OCI-LY1 (cell line): Measurements from ENCODE around the gene NUMA1.

ENCODE experiments used
- H2AFZ ChIP-seq: fragments of 200-600 bp; sonication (generic), shearing (Covaris generic); 2 replicates; pipeline ENCODE4 v1.6.0; 2014; ENCODE audit warnings: antibody characterized with exemption, mild to moderate bottlenecking, low read length
- H3F3A ChIP-seq: fragments of 200-600 bp; sonication (generic), shearing (Covaris generic); 2 replicates; pipeline ENCODE4 v1.6.0; 2014; ENCODE audit warnings: mild to moderate bottlenecking, antibody characterized with exemption, low read length, moderate library complexity; ENCODE audit not compliant: insufficient read depth
- H3K27ac ChIP-seq: fragments of 200-600 bp; sonication (generic); 2 replicates; pipeline ENCODE4 v1.5.1; 2014; ENCODE audit warnings: low read length, mixed run types, mild to moderate bottlenecking, low read depth; ENCODE audit not compliant: poor library complexity, severe bottlenecking
- H3K27me3 ChIP-seq: fragments of 200-600 bp; sonication (generic); 2 replicates; pipeline ENCODE4 v1.6.0; 2014; ENCODE audit warnings: antibody characterized with exemption, mild to moderate bottlenecking, low read length, moderate library complexity; ENCODE audit not compliant: insufficient read depth
- H3K36me3 ChIP-seq: fragments of 200-600 bp; sonication (generic); 2 replicates; pipeline ENCODE4 v1.6.1; 2014; ENCODE audit warnings: mild to moderate bottlenecking, antibody characterized with exemption, low read length, moderate library complexity, mixed read lengths; ENCODE audit not compliant: insufficient read depth
- H3K4me1 ChIP-seq: fragments of 200-600 bp; sonication (generic); 2 replicates; pipeline ENCODE4 v1.5.1; 2014; ENCODE audit warnings: mild to moderate bottlenecking, low read length, moderate library complexity; ENCODE audit not compliant: insufficient read depth, severe bottlenecking
- H3K4me2 ChIP-seq: fragments of 200-600 bp; sonication (generic), shearing (Covaris generic); 2 replicates; pipeline ENCODE4 v1.6.1; 2014; ENCODE audit warnings: low read length
- H3K4me3 ChIP-seq: fragments of 200-600 bp; sonication (generic); 2 replicates; pipeline ENCODE4 v1.5.1; 2014; ENCODE audit warnings: low read length, low read depth, mild to moderate bottlenecking, mixed read lengths; ENCODE audit not compliant: poor library complexity, severe bottlenecking
- H3K79me2 ChIP-seq: fragments of 200-600 bp; shearing (Covaris generic); 2 replicates; pipeline ENCODE4 v1.6.1; 2016; ENCODE audit warnings: mixed run types, low read length, mixed read lengths; ENCODE audit not compliant: insufficient read depth
- H3K9ac ChIP-seq: fragments of 200-600 bp; sonication (generic), shearing (Covaris generic); 2 replicates; pipeline ENCODE4 v1.6.1; 2014; ENCODE audit warnings: mild to moderate bottlenecking, low read length, mixed read lengths
- H3K9me2 ChIP-seq: fragments of 200-600 bp; sonication (generic), shearing (Covaris generic); 2 replicates; pipeline ENCODE4 v1.6.1; 2014; ENCODE audit warnings: low read depth, mild to moderate bottlenecking, low read length, mixed read lengths
- H3K9me3 ChIP-seq: fragments of 200-600 bp; shearing (Covaris generic); 2 replicates; pipeline ENCODE4 v1.6.1; 2014; ENCODE audit warnings: low read length, mixed read lengths
- H4K20me1 ChIP-seq: fragments of 200-600 bp; sonication (generic), shearing (Covaris generic); 2 replicates; pipeline ENCODE4 v1.6.0; 2016; ENCODE audit warnings: mild to moderate bottlenecking, low read length; ENCODE audit not compliant: insufficient read depth
- EZH2 ChIP-seq: fragments of 200-600 bp; sonication (generic), shearing (Covaris generic); IDR thresholded peaks from 2 replicates; pipeline ENCODE4 v1.8.0; 2017; ENCODE audit warnings: borderline replicate concordance, mixed run types, mild to moderate bottlenecking, antibody characterized with exemption, low read length, moderate library complexity, mixed read lengths
- TF ChIP-seq, protein P1 (sequence below): fragments of 200-600 bp; sonication (generic), shearing (Covaris generic); IDR thresholded peaks from 2 replicates; pipeline ENCODE4 v1.5.1; 2017; ENCODE audit warnings: mild to moderate bottlenecking, antibody characterized with exemption, low read length, moderate library complexity, mixed read lengths

NUMA1 gene

GRCh38 chr11:71971680-71972079 is 108.7 kb downstream of the NUMA1 start:
- Histone ChIP-seq H3K27me3 (no peaks in the 10 kb centered on the region), H3K4me1 (no peaks in the 10 kb centered on the region)

GRCh38 chr11:71964641-71965040 is 115.7 kb downstream of the NUMA1 start:
- H3K9ac ChIP-seq = no peak overlapping the region
- H3F3A ChIP-seq = no peaks in the 10 kb centered on the region; the same call in 1 of the 2 replicates
- no peaks in the 10 kb centered on the region for H3K9me2 ChIP-seq
- no peaks in the 10 kb centered on the region for H4K20me1 ChIP-seq
- no peaks in the 10 kb centered on the region for H3K79me2 ChIP-seq
- no peaks in the 10 kb centered on the region for H3K9me3 ChIP-seq
- no peak overlapping the region for H3K4me2 ChIP-seq
- TF ChIP-seq, protein P1, sequence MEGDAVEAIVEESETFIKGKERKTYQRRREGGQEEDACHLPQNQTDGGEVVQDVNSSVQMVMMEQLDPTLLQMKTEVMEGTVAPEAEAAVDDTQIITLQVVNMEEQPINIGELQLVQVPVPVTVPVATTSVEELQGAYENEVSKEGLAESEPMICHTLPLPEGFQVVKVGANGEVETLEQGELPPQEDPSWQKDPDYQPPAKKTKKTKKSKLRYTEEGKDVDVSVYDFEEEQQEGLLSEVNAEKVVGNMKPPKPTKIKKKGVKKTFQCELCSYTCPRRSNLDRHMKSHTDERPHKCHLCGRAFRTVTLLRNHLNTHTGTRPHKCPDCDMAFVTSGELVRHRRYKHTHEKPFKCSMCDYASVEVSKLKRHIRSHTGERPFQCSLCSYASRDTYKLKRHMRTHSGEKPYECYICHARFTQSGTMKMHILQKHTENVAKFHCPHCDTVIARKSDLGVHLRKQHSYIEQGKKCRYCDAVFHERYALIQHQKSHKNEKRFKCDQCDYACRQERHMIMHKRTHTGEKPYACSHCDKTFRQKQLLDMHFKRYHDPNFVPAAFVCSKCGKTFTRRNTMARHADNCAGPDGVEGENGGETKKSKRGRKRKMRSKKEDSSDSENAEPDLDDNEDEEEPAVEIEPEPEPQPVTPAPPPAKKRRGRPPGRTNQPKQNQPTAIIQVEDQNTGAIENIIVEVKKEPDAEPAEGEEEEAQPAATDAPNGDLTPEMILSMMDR = no peak
- TF ChIP-seq EZH2 = no peak
- H3K36me3 ChIP-seq = peaks cover 53% of the 10 kb centered on the region
- no peak overlapping the region for H3K27ac ChIP-seq
- H3K4me1 ChIP-seq = peaks cover 13% of the 10 kb centered on the region
- H3K4me3 ChIP-seq = no peak overlapping the region
- H2AFZ ChIP-seq = no peak overlapping the region
- no peaks in the 10 kb centered on the region for H3K27me3 ChIP-seq

More at GRCh38 chr11:71971680-71972079, 108.7 kb downstream of the NUMA1 start:
- Histone ChIP-seq H3K36me3 (peaks cover 41% of the 10 kb centered on the region), H3F3A (no peaks in the 10 kb centered on the region), H3K9me3 (no peaks in the 10 kb centered on the region), H2AFZ (no peak overlapping the region), H3K9ac (no peak overlapping the region), H3K9me2 (no peaks in the 10 kb centered on the region), H3K79me2 (no peaks in the 10 kb centered on the region), H3K27ac (no peak overlapping the region), H3K4me2 (no peak overlapping the region), H3K4me3 (no peak overlapping the region), H4K20me1 (no peaks in the 10 kb centered on the region)
- TF ChIP-seq, protein P1 = no peak
- TF ChIP-seq EZH2 = no peak

- H3K9me3 ChIP-seq = no peaks in the 10 kb centered on the region
- no peak overlapping the region for H3K27ac ChIP-seq
- H3K27me3 ChIP-seq = no peaks in the 10 kb centered on the region
- H2AFZ ChIP-seq = no peak overlapping the region
- no peak overlapping the region for H3K9ac ChIP-seq
- peaks cover 13% of the 10 kb centered on the region for H3K4me1 ChIP-seq
- peaks cover 54% of the 10 kb centered on the region for H3K36me3 ChIP-seq
- no peak overlapping the region for H3K4me3 ChIP-seq
- H3K9me2 ChIP-seq = no peaks in the 10 kb centered on the region
- no peaks in the 10 kb centered on the region; the same call in 1 of the 2 replicates for H3F3A ChIP-seq
- TF ChIP-seq EZH2 = no peak
- TF ChIP-seq, protein P1 = no peak
- H3K4me2 ChIP-seq = no peak overlapping the region
- no peaks in the 10 kb centered on the region for H4K20me1 ChIP-seq
- no peaks in the 10 kb centered on the region for H3K79me2 ChIP-seq
Measured at GRCh38 chr11:71963468-71963867, 116.9 kb downstream of the NUMA1 start.
